GM12873 (cell line): ENCODE results near the gene LIMS1.

Experiments used
- TF ChIP-seq, protein P1 (sequence below): IDR thresholded peaks from 2 replicates; pipeline ENCODE4 v1.5.1; 2012; ENCODE audit warnings: low read depth, mild to moderate bottlenecking, moderate library complexity, low read length, control low read depth; ENCODE audit not compliant: insufficient read depth; ENCODE audit errors: missing control alignments

Gene LIMS1

DNA sequence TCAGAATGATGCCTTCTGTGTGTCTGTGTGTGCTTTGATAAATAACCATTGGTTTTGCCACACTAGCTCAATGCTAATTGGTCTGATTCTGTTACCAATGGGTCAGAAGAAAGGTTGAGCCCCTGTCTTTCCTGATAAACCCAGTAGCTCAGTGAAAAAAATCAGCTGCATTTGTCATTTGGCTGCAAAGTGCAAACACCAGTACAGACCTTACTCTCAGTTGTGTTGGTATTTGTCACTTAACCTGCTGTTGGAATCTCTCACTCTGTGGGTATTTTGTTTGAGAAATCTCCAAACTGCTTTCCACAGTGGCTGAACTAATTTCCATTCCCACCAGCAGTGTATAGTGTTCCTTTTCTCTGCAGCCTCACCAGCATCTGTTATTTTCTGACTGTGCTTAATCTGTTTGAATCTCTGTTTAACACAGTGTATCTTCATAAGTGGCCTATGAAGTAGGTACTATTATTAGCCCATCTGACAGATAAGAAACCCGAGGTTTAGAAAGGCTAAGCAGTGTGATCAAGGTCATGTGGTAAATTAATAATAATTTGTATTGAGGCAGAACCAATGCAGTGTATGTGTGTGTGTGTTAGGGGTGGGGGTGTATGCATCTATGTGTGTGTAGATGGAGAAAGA lies 26.7 kb downstream of the LIMS1 start:
- TF ChIP-seq, protein P1, sequence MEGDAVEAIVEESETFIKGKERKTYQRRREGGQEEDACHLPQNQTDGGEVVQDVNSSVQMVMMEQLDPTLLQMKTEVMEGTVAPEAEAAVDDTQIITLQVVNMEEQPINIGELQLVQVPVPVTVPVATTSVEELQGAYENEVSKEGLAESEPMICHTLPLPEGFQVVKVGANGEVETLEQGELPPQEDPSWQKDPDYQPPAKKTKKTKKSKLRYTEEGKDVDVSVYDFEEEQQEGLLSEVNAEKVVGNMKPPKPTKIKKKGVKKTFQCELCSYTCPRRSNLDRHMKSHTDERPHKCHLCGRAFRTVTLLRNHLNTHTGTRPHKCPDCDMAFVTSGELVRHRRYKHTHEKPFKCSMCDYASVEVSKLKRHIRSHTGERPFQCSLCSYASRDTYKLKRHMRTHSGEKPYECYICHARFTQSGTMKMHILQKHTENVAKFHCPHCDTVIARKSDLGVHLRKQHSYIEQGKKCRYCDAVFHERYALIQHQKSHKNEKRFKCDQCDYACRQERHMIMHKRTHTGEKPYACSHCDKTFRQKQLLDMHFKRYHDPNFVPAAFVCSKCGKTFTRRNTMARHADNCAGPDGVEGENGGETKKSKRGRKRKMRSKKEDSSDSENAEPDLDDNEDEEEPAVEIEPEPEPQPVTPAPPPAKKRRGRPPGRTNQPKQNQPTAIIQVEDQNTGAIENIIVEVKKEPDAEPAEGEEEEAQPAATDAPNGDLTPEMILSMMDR: no peak

DNA sequence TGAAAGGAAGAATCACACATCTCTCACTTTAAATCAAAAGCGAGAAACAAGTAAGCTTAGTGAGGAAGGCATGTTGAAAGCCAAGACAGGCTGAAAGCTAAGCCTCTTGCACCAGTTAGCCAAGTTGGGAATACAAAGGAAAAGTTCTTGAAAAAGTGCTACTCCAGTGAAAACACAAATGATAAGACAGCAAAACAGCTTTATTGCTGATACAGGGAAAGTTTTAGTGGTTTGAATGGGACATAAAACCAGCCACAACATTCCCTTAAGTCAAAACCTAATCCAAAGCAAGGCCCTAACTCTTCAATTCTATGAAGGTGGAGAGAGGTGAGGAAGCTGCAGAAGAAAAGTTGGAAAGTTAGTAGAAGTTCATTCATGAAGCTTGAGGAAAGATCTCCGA lies 28.0 kb downstream of the LIMS1 start:
- TF ChIP-seq, protein P1: no peak

DNA sequence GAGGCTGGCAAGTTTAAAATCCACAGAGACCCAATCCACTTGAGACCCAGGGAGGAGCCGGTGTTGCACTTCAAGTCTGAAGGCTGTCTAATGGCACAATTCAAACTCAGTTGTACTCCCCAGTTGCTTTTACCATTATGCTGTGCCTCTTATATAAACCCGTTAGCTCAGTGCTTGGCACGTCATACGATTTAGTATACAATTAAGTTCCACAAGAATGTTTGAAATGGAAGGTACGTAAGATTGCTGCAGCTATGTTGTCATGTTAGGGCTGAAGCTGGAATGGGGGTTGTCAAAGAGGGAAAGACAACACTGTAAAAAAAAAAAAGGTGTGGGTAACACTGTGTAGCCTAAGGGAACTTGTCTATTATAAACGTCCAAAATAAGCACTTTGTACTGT lies 30.2 kb downstream of the LIMS1 start:
- TF ChIP-seq, protein P1: no peak

DNA sequence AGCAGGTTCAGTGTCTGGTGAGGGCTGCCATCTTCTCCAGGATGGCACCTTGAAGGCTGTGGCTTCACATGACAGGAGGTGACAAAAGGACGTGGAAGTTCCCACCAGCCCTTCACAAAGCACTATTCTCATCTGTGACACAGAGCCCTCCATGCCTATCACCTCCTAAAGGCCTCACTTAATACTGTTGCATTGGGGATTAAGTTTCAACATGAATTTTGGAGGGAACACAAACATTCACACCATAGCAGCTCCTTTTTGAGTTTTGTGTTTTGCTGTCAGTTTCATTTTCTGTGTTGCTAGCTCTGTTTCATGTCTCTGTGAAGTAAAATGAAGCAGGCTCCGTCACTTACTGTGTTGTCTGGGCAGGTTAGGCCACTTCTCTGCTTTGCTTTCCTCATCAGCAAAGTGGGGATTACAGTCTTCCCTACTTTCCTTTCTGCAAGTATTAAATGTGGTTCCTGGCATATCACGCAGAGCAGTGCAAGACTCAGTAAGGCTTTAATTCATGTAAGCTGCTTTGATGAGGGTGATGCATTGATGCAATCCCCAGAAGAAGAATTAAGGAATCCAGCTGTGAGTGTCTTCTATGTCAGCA lies 31.6 kb downstream of the LIMS1 start:
- TF ChIP-seq, protein P1: no peak

DNA sequence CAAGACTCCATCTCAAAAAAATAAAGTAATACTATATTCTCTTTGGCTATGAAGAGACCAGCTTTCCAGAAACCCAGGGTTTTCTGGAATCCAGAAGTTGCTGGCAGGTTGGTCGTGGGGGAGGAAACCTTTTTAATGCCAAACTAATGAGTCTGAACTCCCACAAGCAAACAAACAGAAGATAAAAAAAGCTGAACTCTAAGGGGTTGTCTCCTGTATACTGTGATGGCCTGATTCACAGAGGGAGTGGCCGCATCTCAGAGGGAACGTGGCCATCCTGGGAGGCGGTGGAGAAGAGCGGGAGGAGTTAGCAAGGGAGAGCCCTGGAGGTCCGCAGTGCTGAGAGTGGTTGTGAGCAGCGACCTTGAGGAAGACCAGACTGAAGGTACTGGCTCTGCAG lies 36.1 kb downstream of the LIMS1 start:
- TF ChIP-seq, protein P1: no peak

DNA sequence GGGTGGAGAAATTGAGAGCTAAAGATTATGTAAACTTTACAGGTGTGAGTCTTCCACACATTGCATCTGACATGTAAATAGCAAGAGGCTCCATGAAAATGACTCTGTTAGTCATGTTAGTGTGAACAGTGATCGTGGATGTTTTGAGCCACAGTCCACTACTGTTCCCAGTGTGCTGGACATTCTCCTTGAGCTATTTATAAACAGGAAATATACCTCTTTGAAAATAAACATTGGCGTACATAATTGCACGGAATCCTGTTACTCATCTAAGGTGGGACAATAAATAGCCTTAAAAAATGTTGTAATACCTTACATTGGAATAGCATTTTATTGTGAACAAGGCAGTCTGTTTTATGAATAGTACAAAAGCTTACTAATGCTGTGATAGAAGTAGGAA lies 37.0 kb downstream of the LIMS1 start:
- TF ChIP-seq, protein P1: no peak

DNA sequence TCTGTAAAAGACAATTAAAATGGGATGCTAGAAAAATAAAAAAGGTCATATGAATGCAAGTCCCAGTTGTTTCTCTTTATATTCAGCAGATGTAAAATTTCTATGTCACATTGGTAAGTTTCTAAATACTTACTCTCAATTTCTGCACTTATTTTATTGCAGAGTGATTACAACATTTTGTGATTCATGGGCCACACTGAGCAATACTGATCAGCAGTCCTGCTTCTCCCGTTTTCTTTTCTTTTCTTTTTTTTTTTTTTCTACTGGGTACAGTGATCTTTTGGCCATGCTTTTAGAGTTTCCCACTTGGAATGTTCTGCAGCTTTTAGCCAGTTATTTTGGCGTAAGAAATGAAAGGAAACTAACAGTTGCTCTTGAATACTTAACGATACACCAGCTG lies 38.8 kb downstream of the LIMS1 start:
- TF ChIP-seq, protein P1: no peak
